Caco-2 (cell line): Measurements from ENCODE around the gene ZNF398. TPM values are rescaled to one million over a fixed set of nuclear protein-coding genes. Genes with fewer than 3 reads are reported as not detected.

ENCODE experiments used
- BruUV-seq: library from RNA; stranded (reverse); fragments of 400-500 nt; replicated peaks from 2 replicates; lab custom pipeline; 2021; lab: Mats Ljungman, UMichigan
- CTCF ChIA-PET: fragments of 300-600 bp; sonication (Branson Sonifier 250); formaldehyde crosslinking; loops from one replicate; lab custom pipeline; 2022; ENCODE audit warnings: antibody characterized with exemption; lab: Charles Lee
- POLR2A ChIA-PET: fragments of 300-600 bp; sonication (Branson Sonifier 250); formaldehyde crosslinking; loops from one replicate; lab custom pipeline; 2022; ENCODE audit warnings: antibody characterized with exemption; lab: Charles Lee
- DNase-seq, 2 experiments: peaks; one replicate each; pipeline versions ENCODE4 v3.0.0 to v3.0.0-alpha.2; 2020 to 2022
- H3K27me3 ChIP-seq: replicated peaks from 2 replicates; pipeline ENCODE4 v1.6.0; 2011; ENCODE audit warnings: low read length; ENCODE audit not compliant: control insufficient read depth, insufficient read depth
- H3K36me3 ChIP-seq: 2 replicates; pipeline ENCODE4 v1.5.1; 2011; ENCODE audit warnings: low read length; ENCODE audit not compliant: control insufficient read depth, insufficient read depth
- H3K4me1 ChIP-seq: fragments of 250-450 bp; sonication (Bioruptor Pico); 2 replicates; pipeline ENCODE4 v1.5.1; 2020; ENCODE audit warnings: mild to moderate bottlenecking
- H3K4me3 ChIP-seq: 2 replicates; pipeline ENCODE4 v1.5.1; 2011; ENCODE audit warnings: low read depth, mild to moderate bottlenecking, control low read depth, low read length
- H3K9me3 ChIP-seq: fragments of 250-450 bp; sonication (Bioruptor Pico); 2 replicates; pipeline ENCODE4 v1.5.1; 2020; ENCODE audit warnings: mild to moderate bottlenecking, moderate library complexity
- H3K27ac Mint-ChIP-seq: one replicate; pipeline ENCODE4 v1.8.0; 2022; ENCODE audit warnings: mixed read lengths; ENCODE audit not compliant: unreplicated experiment
- H3K27me3 Mint-ChIP-seq: one replicate; pipeline ENCODE4 v1.8.0; 2022; ENCODE audit warnings: mixed read lengths; ENCODE audit not compliant: insufficient read depth, unreplicated experiment
- H3K36me3 Mint-ChIP-seq: one replicate; pipeline ENCODE4 v1.8.0; 2022; ENCODE audit warnings: mild to moderate bottlenecking, mixed read lengths; ENCODE audit not compliant: insufficient read depth, unreplicated experiment
- H3K4me1 Mint-ChIP-seq: one replicate; pipeline ENCODE4 v1.8.0; 2022; ENCODE audit warnings: low read depth, mixed read lengths; ENCODE audit not compliant: unreplicated experiment
- H3K4me3 Mint-ChIP-seq: one replicate; pipeline ENCODE4 v1.8.0; 2022; ENCODE audit warnings: mild to moderate bottlenecking, moderate library complexity, mixed read lengths; ENCODE audit not compliant: unreplicated experiment
- H3K9me3 Mint-ChIP-seq: one replicate; pipeline ENCODE4 v1.8.0; 2022; ENCODE audit warnings: mixed read lengths; ENCODE audit not compliant: unreplicated experiment
- intact Hi-C: fragments of 100-400 bp; cut with micrococcal nuclease; formaldehyde crosslinking; loops from one replicate; pipeline ENCODE4 v1.10.0; 2022; ENCODE audit not compliant: unreplicated experiment
- total RNA-seq: library from RNA; stranded (reverse); gene quantifications from 2 replicates; pipeline ENCODE4 v1.2.3, GENCODE V29; 2022
- TF ChIP-seq, protein P1 (sequence below), 2 experiments: fragments of 200-600 bp in 1 of 2; IDR thresholded peaks; 1 replicate in 1 of 2; 2 replicates in 1 of 2; pipeline versions ENCODE4 v1.5.1 to v1.8.0; 2011 to 2022; ENCODE audit warnings: antibody characterized with exemption in 1 of 2, control low read depth in 1 of 2, inconsistent platforms in 1 of 2, low read depth in 1 of 2, low read length in 1 of 2, mild to moderate bottlenecking in 1 of 2, moderate library complexity in 1 of 2; ENCODE audit not compliant: insufficient read depth in 1 of 2, severe bottlenecking in 1 of 2, unreplicated experiment in 1 of 2

The ZNF398 gene
- total RNA-seq, 1 experiment from 2014 or later = 13.4 TPM

DNA sequence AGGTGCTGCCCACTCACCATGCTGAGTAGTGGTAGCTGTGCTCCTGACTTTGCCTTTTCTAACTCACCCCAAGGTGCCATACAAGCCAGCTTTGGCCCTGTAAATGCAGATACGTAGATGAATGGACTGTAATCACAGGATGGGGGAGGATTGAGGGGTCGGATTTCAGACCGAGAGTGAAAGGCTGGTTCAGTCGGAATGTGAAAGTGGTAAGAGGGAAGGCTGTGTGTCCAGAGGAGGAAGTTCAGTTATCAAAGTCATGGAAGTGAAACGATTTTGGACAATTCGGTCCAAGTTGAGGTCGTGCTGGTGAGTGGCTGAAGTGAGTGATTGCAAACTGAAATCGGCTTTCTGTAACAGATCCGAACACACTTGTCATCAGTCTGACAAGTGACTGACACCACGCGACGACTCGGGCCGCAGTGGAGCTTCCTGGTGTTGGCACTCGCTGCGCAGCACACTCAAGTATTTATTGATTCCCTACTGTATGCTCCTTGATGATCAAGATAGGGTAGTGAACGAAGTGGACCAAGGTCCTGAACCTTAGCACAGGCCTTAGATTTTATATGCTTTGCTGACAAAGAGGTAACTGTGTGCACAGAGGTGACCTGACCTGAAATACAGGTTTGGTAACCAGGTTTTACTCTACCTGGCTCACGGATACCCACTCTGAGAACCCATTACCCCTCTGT is 58.6 kb downstream of the ZNF398 start:
- TF ChIP-seq, protein P1, sequence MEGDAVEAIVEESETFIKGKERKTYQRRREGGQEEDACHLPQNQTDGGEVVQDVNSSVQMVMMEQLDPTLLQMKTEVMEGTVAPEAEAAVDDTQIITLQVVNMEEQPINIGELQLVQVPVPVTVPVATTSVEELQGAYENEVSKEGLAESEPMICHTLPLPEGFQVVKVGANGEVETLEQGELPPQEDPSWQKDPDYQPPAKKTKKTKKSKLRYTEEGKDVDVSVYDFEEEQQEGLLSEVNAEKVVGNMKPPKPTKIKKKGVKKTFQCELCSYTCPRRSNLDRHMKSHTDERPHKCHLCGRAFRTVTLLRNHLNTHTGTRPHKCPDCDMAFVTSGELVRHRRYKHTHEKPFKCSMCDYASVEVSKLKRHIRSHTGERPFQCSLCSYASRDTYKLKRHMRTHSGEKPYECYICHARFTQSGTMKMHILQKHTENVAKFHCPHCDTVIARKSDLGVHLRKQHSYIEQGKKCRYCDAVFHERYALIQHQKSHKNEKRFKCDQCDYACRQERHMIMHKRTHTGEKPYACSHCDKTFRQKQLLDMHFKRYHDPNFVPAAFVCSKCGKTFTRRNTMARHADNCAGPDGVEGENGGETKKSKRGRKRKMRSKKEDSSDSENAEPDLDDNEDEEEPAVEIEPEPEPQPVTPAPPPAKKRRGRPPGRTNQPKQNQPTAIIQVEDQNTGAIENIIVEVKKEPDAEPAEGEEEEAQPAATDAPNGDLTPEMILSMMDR (IDR thresholded peaks at IDR 0.05; ENCODE audit: insufficient read depth in 1 of 2, low read depth in 1 of 2, low read length in 1 of 2, severe bottlenecking in 1 of 2, unreplicated experiment in 1 of 2) = no peak
- Mint-ChIP-seq H3K27me3 (no peaks in the 10 kb centered on the region), H3K36me3 (peaks cover 91% of the 10 kb centered on the region), H3K4me1 (peaks cover 17% of the 10 kb centered on the region), H3K9me3 (no peaks in the 10 kb centered on the region), H3K27ac (no peak overlapping the region), H3K4me3 (no peak overlapping the region)
- DNase-seq = peak in 1 of 2 experiments; percentile 49
- POLR2A ChIA-PET = interaction anchor here (0.6 kb wide), 1 partner anchor 27 kb away, joined by 5 read pairs; no protein-coding TSS in a partner anchor
- intact Hi-C loops = no loop called here
- no peaks in the 10 kb centered on the region for H3K27me3 ChIP-seq
- BruUV-seq = no TSS peak
- no peak overlapping the region for H3K4me3 ChIP-seq
- CTCF ChIA-PET = no interaction called here
- peaks cover 6% of the 10 kb centered on the region for H3K36me3 ChIP-seq
- no peaks in the 10 kb centered on the region for H3K9me3 ChIP-seq
- peaks cover 11% of the 10 kb centered on the region for H3K4me1 ChIP-seq

DNA sequence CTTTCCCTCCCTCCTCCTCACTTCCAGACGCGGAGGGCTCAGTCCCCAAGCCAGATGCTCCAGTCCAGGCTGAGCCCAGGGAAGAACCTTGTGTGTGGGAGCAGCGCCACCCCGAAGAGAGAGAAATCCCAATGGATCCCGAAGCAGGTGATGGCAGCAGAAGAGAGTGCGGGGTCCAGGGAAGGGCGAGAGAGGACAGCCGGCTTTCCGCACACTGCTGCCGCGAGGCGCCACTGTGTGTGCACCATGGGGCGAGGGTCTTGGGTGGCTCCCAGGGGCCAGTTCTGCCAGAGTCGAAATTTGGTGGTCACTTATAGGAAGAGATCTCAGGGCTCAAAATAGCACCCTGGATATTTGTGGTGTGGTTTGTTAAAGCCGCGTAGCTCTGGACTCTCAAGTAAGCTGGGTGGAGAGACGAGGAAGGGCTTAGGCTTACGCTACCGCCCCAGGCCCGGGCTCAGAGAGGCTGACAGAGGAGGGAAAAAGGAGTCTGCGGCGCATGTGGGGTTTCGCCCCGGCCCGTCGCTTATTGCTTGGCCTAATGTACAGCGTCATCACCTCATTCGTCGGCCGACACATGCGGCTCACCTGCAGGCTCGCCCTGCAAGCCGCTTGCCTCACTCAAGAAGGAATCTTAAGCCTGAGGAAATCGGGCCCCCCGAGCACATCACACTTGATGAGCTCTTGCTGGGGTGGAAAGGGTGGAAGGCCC is 60.2 kb downstream of the ZNF398 start:
- Mint-ChIP-seq H3K27ac (no peak overlapping the region), H3K36me3 (peaks cover 91% of the 10 kb centered on the region), H3K4me3 (no peak overlapping the region), H3K27me3 (no peaks in the 10 kb centered on the region), H3K9me3 (no peaks in the 10 kb centered on the region), H3K4me1 (peaks cover 17% of the 10 kb centered on the region)
- no peak for DNase-seq
- TF ChIP-seq, protein P1 (IDR thresholded peaks at IDR 0.05; ENCODE audit: insufficient read depth in 1 of 2, low read depth in 1 of 2, low read length in 1 of 2, severe bottlenecking in 1 of 2, unreplicated experiment in 1 of 2) = no peak
- BruUV-seq = no TSS peak
- POLR2A ChIA-PET = no interaction called here
- CTCF ChIA-PET = no interaction called here
- Histone ChIP-seq H3K36me3 (peaks cover 6% of the 10 kb centered on the region), H3K9me3 (no peaks in the 10 kb centered on the region), H3K4me3 (no peak overlapping the region), H3K4me1 (peaks cover 11% of the 10 kb centered on the region), H3K27me3 (no peaks in the 10 kb centered on the region)
- intact Hi-C loops = no loop called here

DNA sequence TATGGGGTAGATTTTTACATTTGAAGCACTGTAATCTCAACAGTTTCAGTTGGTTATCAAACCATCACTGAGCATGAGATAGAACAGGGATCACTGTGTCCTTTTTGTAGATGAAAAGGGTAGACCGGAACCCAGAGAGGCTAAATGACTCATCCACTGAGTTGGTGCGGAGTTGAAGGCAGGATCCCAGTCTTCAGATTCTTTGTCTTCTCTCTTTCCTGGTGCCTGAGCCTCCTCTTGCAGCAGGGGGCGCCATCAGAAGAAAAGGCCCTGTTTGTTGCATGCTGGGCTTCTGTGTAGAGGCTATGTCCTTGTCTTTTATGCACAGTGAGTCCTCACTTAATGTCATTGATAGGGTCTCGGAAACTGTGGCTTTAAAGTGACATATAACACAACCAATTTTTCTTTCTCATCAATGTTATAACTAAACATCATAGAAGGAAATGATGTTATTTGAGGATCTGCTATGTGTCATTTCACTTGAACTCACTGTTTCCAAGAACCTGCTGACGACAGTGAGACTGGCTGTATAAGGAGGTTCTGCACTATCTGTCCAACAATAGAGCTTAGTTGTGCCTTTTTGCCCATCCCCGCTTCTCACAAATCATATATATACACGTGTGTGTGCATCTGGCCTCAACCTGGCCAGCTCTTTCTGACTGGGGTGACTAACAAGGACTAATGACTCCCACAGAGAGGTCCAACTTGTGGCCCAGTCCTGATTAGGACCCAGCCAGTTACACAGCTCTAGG is 62.4 kb downstream of the ZNF398 start:
- H3K36me3 Mint-ChIP-seq = peaks cover 90% of the 10 kb centered on the region
- no peaks in the 10 kb centered on the region for H3K9me3 ChIP-seq
- no peaks in the 10 kb centered on the region for H3K27me3 ChIP-seq
- H3K4me3 Mint-ChIP-seq = no peak overlapping the region
- CTCF ChIA-PET = no interaction called here
- H3K27me3 Mint-ChIP-seq = no peaks in the 10 kb centered on the region
- POLR2A ChIA-PET = interaction anchor here (0.6 kb wide), 1 partner anchor 212 kb away, joined by 6 read pairs; no protein-coding TSS in a partner anchor
- H3K4me3 ChIP-seq = no peak overlapping the region
- BruUV-seq = no TSS peak
- H3K36me3 ChIP-seq = peaks cover 7% of the 10 kb centered on the region
- no peaks in the 10 kb centered on the region for H3K9me3 Mint-ChIP-seq
- intact Hi-C loops = no loop called here
- H3K4me1 Mint-ChIP-seq = peaks cover 7% of the 10 kb centered on the region
- no peak overlapping the region for H3K27ac Mint-ChIP-seq
- TF ChIP-seq, protein P1 (IDR thresholded peaks at IDR 0.05; ENCODE audit: insufficient read depth in 1 of 2, low read depth in 1 of 2, low read length in 1 of 2, severe bottlenecking in 1 of 2, unreplicated experiment in 1 of 2) = peak; percentile 61
- peak in 1 of 2 experiments; percentile 68 for DNase-seq
- H3K4me1 ChIP-seq = peaks cover 11% of the 10 kb centered on the region
